GM15510 (cell line): Measurements from ENCODE around the gene PARD3B.

Source experiments
- POLR2A ChIP-seq: IDR thresholded peaks from 3 replicates; pipeline ENCODE4 v1.6.1; 2011; ENCODE audit warnings: borderline replicate concordance; ENCODE audit not compliant: insufficient read length; ENCODE audit errors: extremely low read depth

PARD3B gene

DNA sequence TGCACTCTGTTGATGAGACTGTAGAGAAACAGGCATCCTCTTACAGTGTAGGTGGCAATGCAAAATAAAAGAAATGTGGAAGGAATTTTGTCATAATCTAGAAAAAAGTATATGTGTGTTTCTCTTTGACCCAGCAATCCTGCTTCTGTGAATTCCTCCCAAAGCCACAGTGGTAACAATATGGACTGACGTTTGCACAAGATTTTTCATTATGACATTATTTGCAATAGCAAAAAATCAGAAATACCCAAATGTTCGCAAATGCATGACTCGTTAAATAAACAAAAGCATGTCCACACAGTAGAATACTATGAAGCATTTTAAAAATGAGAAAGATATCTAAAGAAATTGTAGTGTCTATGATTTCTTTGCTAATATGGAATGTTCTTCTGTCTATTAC lies 881.8 kb downstream of the PARD3B start:
- no peak for TF ChIP-seq POLR2A

- no peak for TF ChIP-seq POLR2A
Observed at GRCh38 chr2:205428811-205429210, 883.5 kb downstream of the PARD3B start.

DNA sequence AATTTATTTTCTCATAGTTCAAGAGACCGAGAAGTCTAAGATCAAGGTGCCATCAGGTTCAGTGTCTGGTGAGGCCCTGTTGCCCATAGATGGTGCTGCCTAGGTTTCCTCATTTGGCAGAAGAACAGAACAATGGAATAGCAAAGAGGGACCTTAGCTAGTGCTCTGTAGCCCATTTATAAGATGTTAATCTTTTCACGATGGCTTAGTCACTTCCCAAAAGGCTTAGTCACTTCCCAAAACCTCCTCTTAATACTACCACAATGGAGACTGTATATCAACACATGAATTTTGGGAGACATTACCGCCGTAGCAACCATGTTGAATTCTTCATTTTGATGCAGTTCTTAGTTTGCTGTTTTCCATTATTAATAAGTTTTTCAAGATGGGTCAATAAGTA lies 890.7 kb downstream of the PARD3B start:
- TF ChIP-seq POLR2A: no peak

- no peak for TF ChIP-seq POLR2A
Observed at GRCh38 chr2:205438241-205438640, 893.0 kb downstream of the PARD3B start.

GRCh38 chr2:205439621-205440020 lies 894.3 kb downstream of the PARD3B start:
- no peak for TF ChIP-seq POLR2A

GRCh38 chr2:205441524-205441923 lies 896.2 kb downstream of the PARD3B start:
- no peak for TF ChIP-seq POLR2A

DNA sequence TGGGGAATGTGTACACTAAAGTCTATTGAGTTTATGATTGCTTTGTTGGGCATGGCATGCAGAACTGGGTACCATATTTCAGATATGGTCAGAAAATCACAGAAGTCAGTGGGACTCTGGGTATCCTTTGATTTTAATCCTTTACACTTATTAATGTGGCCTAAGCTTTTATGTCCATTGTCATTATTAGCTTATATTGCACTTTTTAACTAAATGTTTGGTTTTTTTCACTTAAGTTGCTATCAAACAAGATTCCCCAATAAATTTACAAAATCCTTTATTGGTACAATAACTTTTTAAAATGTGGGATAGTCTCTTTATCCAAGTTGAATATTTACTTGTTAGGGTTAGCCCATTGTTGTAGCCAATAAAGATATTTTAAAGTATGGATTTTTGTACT lies 902.9 kb downstream of the PARD3B start:
- no peak for TF ChIP-seq POLR2A

- no peak for TF ChIP-seq POLR2A
Observed at GRCh38 chr2:205451901-205452512, 906.7 kb downstream of the PARD3B start.

DNA sequence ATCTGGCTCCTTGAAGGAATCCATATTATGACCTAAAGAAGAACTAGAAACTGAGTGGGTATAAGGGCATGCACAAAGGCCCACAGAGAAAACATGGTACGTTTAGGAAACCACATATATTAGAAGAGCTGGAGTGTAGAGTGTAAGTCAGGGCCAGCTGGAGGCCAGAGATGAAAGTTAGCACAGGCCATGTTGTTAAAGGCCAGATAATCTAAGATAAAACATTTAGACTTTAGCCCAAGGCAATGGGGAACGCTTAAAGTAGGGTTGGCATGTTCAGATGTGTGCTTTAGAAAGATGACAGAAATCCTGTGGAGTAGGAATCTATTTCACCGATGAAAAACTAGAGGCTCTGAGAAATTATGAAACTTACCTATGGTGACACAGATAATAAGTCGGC lies 907.9 kb downstream of the PARD3B start:
- TF ChIP-seq POLR2A: no peak

GRCh38 chr2:205456682-205457081 lies 911.4 kb downstream of the PARD3B start:
- TF ChIP-seq POLR2A: no peak

GRCh38 chr2:205460217-205460616 lies 914.9 kb downstream of the PARD3B start:
- no peak for TF ChIP-seq POLR2A

- TF ChIP-seq POLR2A: no peak
Observed at GRCh38 chr2:205461169-205461568, 915.9 kb downstream of the PARD3B start.

- no peak for TF ChIP-seq POLR2A
Observed at GRCh38 chr2:205461678-205462665, 916.7 kb downstream of the PARD3B start.

DNA sequence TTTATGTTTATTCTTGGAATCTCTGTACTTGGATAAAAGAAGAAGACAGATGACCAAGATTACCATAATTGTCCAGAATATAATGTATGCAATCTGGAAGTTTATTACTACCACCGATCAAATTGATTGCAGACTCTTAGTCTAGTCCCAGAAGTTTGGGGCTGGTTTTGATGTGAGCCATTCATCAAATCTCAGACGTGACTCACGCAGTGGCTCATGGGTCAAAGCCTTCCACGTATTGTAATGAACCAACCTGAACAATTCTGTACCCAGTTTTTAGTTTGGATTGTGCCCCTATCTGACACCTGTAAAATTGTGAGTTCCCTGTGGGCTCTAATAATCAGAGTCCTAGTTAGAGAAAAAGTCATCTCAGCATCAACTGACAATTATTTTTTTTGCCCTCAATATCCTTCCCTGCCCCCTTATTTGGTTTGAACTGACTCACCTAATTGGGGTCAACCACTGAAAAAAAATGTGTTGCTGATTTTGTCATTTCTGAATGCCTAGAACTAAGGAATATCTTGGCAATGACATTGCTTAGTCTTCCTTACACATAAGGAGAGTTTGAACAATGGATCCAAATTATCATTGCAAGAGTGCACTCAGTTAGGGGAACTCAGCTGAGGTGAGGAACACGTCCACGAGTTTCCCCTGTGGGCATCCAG lies 917.5 kb downstream of the PARD3B start:
- no peak for TF ChIP-seq POLR2A

- no peak for TF ChIP-seq POLR2A
Observed at GRCh38 chr2:205463466-205464025, 918.3 kb downstream of the PARD3B start.
